Activated CD8-positive, alpha-beta memory T cell treated with anti-CD3 and anti-CD28 coated beads, Interleukin-2, amount 50 U/mL, for 4 hours (primary cell): Measurements from ENCODE around the gene PRRG2.
"Not testable (repeated sequence)": the region's sequence is repeated elsewhere in the genome, so short reads cannot be mapped to it uniquely, and the experiment has no call there.

Experiments used
- DNase-seq: peaks from one replicate; pipeline ENCODE4 v3.0.0-alpha.2; 2020

The PRRG2 gene

GRCh38 chr19:49614096-49614833 lies 33.1 kb downstream of the PRRG2 start:
- DNase-seq, result no peak

- no peak for DNase-seq
Observed at GRCh38 chr19:49615861-49616260, 34.7 kb downstream of the PRRG2 start.

GRCh38 chr19:49616532-49616931 lies 35.4 kb downstream of the PRRG2 start:
- DNase-seq, result no peak

GRCh38 chr19:49616945-49617344 lies 35.8 kb downstream of the PRRG2 start:
- DNase-seq, result no peak

GRCh38 chr19:49617860-49618259 lies 36.7 kb downstream of the PRRG2 start:
- DNase-seq, result not testable (repeated sequence)

GRCh38 chr19:49624967-49625910 lies 44.1 kb downstream of the PRRG2 start:
- DNase-seq, result no peak

- no peak for DNase-seq
Observed at GRCh38 chr19:49626226-49626625, 45.1 kb downstream of the PRRG2 start.

GRCh38 chr19:49629659-49630058 lies 48.5 kb downstream of the PRRG2 start:
- DNase-seq, result no peak

GRCh38 chr19:49631014-49631588 lies 50.0 kb downstream of the PRRG2 start:
- no peak for DNase-seq

- DNase-seq, result no peak
Observed at GRCh38 chr19:49631610-49632192, 50.6 kb downstream of the PRRG2 start.

GRCh38 chr19:49632576-49632975 lies 51.5 kb downstream of the PRRG2 start:
- no peak for DNase-seq

- DNase-seq, result not testable (repeated sequence)
Observed at GRCh38 chr19:49633273-49633672, 52.2 kb downstream of the PRRG2 start.

- no peak for DNase-seq
Observed at GRCh38 chr19:49635530-49636232, 54.6 kb downstream of the PRRG2 start.

GRCh38 chr19:49636233-49636932 lies 55.3 kb downstream of the PRRG2 start:
- no peak for DNase-seq

GRCh38 chr19:49637821-49638738 lies 57.0 kb downstream of the PRRG2 start:
- no peak for DNase-seq

GRCh38 chr19:49639401-49640112 lies 58.4 kb downstream of the PRRG2 start:
- no peak for DNase-seq

- peak; percentile 99 for DNase-seq
Observed at GRCh38 chr19:49640113-49640898, 59.2 kb downstream of the PRRG2 start, which contains the start of gene RRAS. Gene RRAS (minus strand): TSS chr19:49640143. CDS start chr19:49640098, 45 bp downstream.
